ENCODE measurements around the gene RBM33.

GRCh38 chr7:155821851-155822250 lies 177.4 kb downstream of the RBM33 start:
- TF ChIP-seq, protein P1, sequence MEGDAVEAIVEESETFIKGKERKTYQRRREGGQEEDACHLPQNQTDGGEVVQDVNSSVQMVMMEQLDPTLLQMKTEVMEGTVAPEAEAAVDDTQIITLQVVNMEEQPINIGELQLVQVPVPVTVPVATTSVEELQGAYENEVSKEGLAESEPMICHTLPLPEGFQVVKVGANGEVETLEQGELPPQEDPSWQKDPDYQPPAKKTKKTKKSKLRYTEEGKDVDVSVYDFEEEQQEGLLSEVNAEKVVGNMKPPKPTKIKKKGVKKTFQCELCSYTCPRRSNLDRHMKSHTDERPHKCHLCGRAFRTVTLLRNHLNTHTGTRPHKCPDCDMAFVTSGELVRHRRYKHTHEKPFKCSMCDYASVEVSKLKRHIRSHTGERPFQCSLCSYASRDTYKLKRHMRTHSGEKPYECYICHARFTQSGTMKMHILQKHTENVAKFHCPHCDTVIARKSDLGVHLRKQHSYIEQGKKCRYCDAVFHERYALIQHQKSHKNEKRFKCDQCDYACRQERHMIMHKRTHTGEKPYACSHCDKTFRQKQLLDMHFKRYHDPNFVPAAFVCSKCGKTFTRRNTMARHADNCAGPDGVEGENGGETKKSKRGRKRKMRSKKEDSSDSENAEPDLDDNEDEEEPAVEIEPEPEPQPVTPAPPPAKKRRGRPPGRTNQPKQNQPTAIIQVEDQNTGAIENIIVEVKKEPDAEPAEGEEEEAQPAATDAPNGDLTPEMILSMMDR (IDR thresholded peaks at IDR 0.05) = no peak
- TF ChIP-seq MYBL2 (CRISPR knock-in tag; IDR thresholded peaks at IDR 0.05) (no peak), HMGA2 (CRISPR knock-in tag; IDR thresholded peaks at IDR 0.05) (no peak), USF1 (CRISPR knock-in tag; IDR thresholded peaks at IDR 0.05) (no peak)

All from WTC11 (cell line).